ENCODE results near the gene MCOLN2.

GRCh38 chr1:84967666-84968065 is 29.2 kb downstream of the MCOLN2 start:
- TF ChIP-seq TAF1 (IDR thresholded peaks at IDR 0.05; ENCODE audit: borderline replicate concordance, low read depth, low read length) (no peak), NRF1 (IDR thresholded peaks at IDR 0.05; ENCODE audit: low read depth, low read length) (no peak), TEAD4 (IDR thresholded peaks at IDR 0.05; ENCODE audit: borderline replicate concordance, insufficient read depth) (no peak), SIN3A (IDR thresholded peaks at IDR 0.05; ENCODE audit: borderline replicate concordance, low read depth, low read length) (no peak)
- TF ChIP-seq, protein P1, sequence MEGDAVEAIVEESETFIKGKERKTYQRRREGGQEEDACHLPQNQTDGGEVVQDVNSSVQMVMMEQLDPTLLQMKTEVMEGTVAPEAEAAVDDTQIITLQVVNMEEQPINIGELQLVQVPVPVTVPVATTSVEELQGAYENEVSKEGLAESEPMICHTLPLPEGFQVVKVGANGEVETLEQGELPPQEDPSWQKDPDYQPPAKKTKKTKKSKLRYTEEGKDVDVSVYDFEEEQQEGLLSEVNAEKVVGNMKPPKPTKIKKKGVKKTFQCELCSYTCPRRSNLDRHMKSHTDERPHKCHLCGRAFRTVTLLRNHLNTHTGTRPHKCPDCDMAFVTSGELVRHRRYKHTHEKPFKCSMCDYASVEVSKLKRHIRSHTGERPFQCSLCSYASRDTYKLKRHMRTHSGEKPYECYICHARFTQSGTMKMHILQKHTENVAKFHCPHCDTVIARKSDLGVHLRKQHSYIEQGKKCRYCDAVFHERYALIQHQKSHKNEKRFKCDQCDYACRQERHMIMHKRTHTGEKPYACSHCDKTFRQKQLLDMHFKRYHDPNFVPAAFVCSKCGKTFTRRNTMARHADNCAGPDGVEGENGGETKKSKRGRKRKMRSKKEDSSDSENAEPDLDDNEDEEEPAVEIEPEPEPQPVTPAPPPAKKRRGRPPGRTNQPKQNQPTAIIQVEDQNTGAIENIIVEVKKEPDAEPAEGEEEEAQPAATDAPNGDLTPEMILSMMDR (IDR thresholded peaks at IDR 0.05): no peak
